GM21825 (cell line): ENCODE data around the gene TBC1D2B.
A peak's percentile ranks its signal among the peaks of the same experiment; 100 is the strongest.
"Not testable (repeated sequence)": the region's sequence is repeated elsewhere in the genome, so short reads cannot be mapped to it uniquely, and the experiment has no call there.

Experiments used
- ATAC-seq: cut with Tn5 transposase; IDR thresholded peaks from one replicate; pipeline ENCODE4 v1.9.1; 2021; ENCODE audit warnings: mild to moderate bottlenecking, moderate library complexity; ENCODE audit not compliant: unreplicated experiment

TBC1D2B gene

GRCh38 chr15:77979157-77979556, 98.4 kb downstream of the TBC1D2B start:
- ATAC-seq: not testable (repeated sequence)

GRCh38 chr15:77978759-77979145, 98.8 kb downstream of the TBC1D2B start:
- ATAC-seq: not testable (repeated sequence)

GRCh38 chr15:77977903-77978758, 99.4 kb downstream of the TBC1D2B start:
- not testable (repeated sequence) for ATAC-seq

GRCh38 chr15:77976760-77977525, 100.6 kb downstream of the TBC1D2B start:
- ATAC-seq: not testable (repeated sequence)

GRCh38 chr15:77976095-77976450, 101.4 kb downstream of the TBC1D2B start:
- ATAC-seq: not testable (repeated sequence)

- no peak for ATAC-seq
Measured at GRCh38 chr15:77975332-77976094, 102.0 kb downstream of the TBC1D2B start.

- ATAC-seq: no peak
Measured at GRCh38 chr15:77974416-77975331, 102.8 kb downstream of the TBC1D2B start.

GRCh38 chr15:77974098-77974414, 103.5 kb downstream of the TBC1D2B start:
- no peak for ATAC-seq

- ATAC-seq: not testable (repeated sequence)
Measured at GRCh38 chr15:77973273-77974097, 104.0 kb downstream of the TBC1D2B start.

- ATAC-seq: not testable (repeated sequence)
Measured at GRCh38 chr15:77972706-77973105, 104.8 kb downstream of the TBC1D2B start.

GRCh38 chr15:77971875-77972274, 105.6 kb downstream of the TBC1D2B start:
- not testable (repeated sequence) for ATAC-seq

- not testable (repeated sequence) for ATAC-seq
Measured at GRCh38 chr15:77970813-77971360, 106.6 kb downstream of the TBC1D2B start.

GRCh38 chr15:77969055-77969454, 108.5 kb downstream of the TBC1D2B start:
- ATAC-seq: no peak

- ATAC-seq: no peak
Measured at GRCh38 chr15:77967798-77968197, 109.7 kb downstream of the TBC1D2B start.

- not testable (repeated sequence) for ATAC-seq
Measured at GRCh38 chr15:77967235-77967615, 110.3 kb downstream of the TBC1D2B start.

- no peak for ATAC-seq
Measured at GRCh38 chr15:77966540-77967234, 110.8 kb downstream of the TBC1D2B start.

GRCh38 chr15:77964193-77964592, 113.3 kb downstream of the TBC1D2B start:
- no peak for ATAC-seq

GRCh38 chr15:77959432-77959879, 118.1 kb downstream of the TBC1D2B start:
- peak; percentile 88 for ATAC-seq
